AG04450 (cell line): ENCODE results near the gene MIR17HG. TPM values are rescaled to one million over a fixed set of nuclear protein-coding genes. Genes with fewer than 3 reads are reported as not detected.

ENCODE experiments used
- CTCF ChIA-PET: fragments of 300-600, 350-600 bp; formaldehyde crosslinking; extraction: SDS; loops from one replicate; lab custom pipeline; 2022; ENCODE audit warnings: antibody characterized with exemption, inconsistent platforms; lab: Charles Lee
- POLR2A ChIA-PET: fragments of 350-600 bp; formaldehyde crosslinking; extraction: SDS; loops from one replicate; lab custom pipeline; 2021; ENCODE audit warnings: antibody characterized with exemption, inconsistent platforms; lab: Yijun Ruan, JAX
- DNase-seq: peaks from one replicate; pipeline ENCODE4 v3.0.0-alpha.2; 2011; ENCODE audit warnings: low read depth, low spot score
- H3K27ac ChIP-seq: one replicate; pipeline ENCODE4 v1.5.1; 2012; ENCODE audit warnings: low read depth, low read length, control low read depth
- H3K27me3 ChIP-seq: one replicate; pipeline ENCODE4 v1.6.0; 2012; ENCODE audit warnings: low read length; ENCODE audit not compliant: control insufficient read depth, insufficient read depth
- H3K4me3 ChIP-seq: 2 replicates; pipeline ENCODE4 v1.5.1; 2011; ENCODE audit warnings: mild to moderate bottlenecking, low read depth, low read length, control low read depth
- H3K9me3 ChIP-seq: 2 replicates; pipeline ENCODE4 v1.5.1; 2012; ENCODE audit warnings: low read length; ENCODE audit not compliant: control insufficient read depth, insufficient read depth
- CTCF ChIP-seq: IDR thresholded peaks from 2 replicates; pipeline ENCODE4 v1.5.1; 2011; ENCODE audit warnings: low read depth, low read length, control low read depth, inconsistent platforms
- polyA plus RNA-seq: library from polyadenylated mRNA; depleted of rRNA; stranded (reverse); fragments of >200 nt; gene quantifications from 2 replicates; pipeline ENCODE4 v1.2.3, GENCODE V29; 2011

MIR17HG gene
- polyA plus RNA-seq, 1 experiment: 1.3 TPM

GRCh38 chr13:91355099-91355825 is 7.8 kb downstream of the MIR17HG start:
- TF ChIP-seq CTCF: no peak
- no peak overlapping the region for H3K27ac ChIP-seq
- H3K4me3 ChIP-seq: no peak overlapping the region
- no peak for DNase-seq
- H3K27me3 ChIP-seq: no peaks in the 10 kb centered on the region
- no peaks in the 10 kb centered on the region for H3K9me3 ChIP-seq
- ChIA-PET POLR2A (no interaction called here), CTCF (no interaction called here)

- no peaks in the 10 kb centered on the region for H3K27me3 ChIP-seq
- no peak for TF ChIP-seq CTCF
- H3K9me3 ChIP-seq: no peaks in the 10 kb centered on the region
- no peak for DNase-seq
- ChIA-PET CTCF (no interaction called here), POLR2A (no interaction called here)
- H3K27ac ChIP-seq: no peak overlapping the region
- H3K4me3 ChIP-seq: no peak overlapping the region
Measured at GRCh38 chr13:91355826-91356710, 8.6 kb downstream of the MIR17HG start.

GRCh38 chr13:91356919-91357612 is 9.6 kb downstream of the MIR17HG start:
- Histone ChIP-seq H3K9me3 (no peaks in the 10 kb centered on the region), H3K4me3 (no peak overlapping the region), H3K27me3 (no peaks in the 10 kb centered on the region), H3K27ac (no peak overlapping the region)
- TF ChIP-seq CTCF: no peak
- ChIA-PET POLR2A (no interaction called here), CTCF (no interaction called here)
- DNase-seq: no peak

- Histone ChIP-seq H3K4me3 (no peak overlapping the region), H3K9me3 (no peaks in the 10 kb centered on the region), H3K27ac (no peak overlapping the region), H3K27me3 (no peaks in the 10 kb centered on the region)
- CTCF ChIA-PET: interaction anchor here (1.6 to 2.5 kb wide), 2 partner anchors 8 to 17 kb away, joined by 4 to 23 read pairs; no protein-coding TSS in a partner anchor
- no peak for TF ChIP-seq CTCF
- POLR2A ChIA-PET: no interaction called here
- no peak for DNase-seq
Measured at GRCh38 chr13:91357613-91358386, 10.3 kb downstream of the MIR17HG start.
